Measurements from ENCODE around the gene FAM171A2.

Gene FAM171A2

DNA sequence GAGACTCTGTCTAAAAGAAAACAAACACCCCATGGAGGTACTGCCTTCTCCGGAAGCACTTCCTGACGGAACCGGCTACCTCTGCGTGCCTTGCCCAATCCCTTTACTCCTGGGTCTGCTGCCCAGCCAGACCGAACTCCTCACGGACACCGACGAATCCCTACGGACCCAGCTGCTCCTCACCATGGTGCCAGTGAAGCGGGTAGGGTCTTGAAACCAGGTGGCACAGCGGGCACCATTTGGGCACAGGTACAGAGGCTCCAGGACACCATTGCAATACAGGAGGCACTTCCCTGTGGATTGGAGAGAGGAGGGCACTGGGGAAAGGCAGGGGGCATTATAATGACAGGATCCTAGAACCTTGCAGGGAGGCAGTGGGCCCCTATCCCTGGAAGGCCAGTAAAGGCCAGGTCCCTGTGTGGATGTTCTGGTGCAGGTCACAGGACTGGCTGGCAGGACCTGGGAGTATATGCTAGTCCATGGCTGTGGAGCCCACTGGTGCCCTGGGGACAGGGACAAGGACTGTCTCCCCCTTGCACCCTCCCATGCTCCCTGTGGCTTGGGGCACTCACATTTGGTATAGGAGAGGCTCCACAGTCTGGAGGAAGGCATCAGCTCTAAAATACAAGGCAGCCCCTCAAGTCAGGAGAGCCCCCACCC is 41.3 kb downstream of the FAM171A2 start:
- in situ Hi-C loops (cut with MboI; ENCODE audit: low sequenced_read_pairs, unreplicated experiment), result no loop called here
- TF ChIP-seq, protein P1, sequence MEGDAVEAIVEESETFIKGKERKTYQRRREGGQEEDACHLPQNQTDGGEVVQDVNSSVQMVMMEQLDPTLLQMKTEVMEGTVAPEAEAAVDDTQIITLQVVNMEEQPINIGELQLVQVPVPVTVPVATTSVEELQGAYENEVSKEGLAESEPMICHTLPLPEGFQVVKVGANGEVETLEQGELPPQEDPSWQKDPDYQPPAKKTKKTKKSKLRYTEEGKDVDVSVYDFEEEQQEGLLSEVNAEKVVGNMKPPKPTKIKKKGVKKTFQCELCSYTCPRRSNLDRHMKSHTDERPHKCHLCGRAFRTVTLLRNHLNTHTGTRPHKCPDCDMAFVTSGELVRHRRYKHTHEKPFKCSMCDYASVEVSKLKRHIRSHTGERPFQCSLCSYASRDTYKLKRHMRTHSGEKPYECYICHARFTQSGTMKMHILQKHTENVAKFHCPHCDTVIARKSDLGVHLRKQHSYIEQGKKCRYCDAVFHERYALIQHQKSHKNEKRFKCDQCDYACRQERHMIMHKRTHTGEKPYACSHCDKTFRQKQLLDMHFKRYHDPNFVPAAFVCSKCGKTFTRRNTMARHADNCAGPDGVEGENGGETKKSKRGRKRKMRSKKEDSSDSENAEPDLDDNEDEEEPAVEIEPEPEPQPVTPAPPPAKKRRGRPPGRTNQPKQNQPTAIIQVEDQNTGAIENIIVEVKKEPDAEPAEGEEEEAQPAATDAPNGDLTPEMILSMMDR (IDR thresholded peaks at IDR 0.05; ENCODE audit: borderline replicate concordance, control extremely low read depth, extremely low read depth, insufficient read depth, missing control alignments), result no peak
- no peak for DNase-seq (ENCODE audit: low spot score)

DNA sequence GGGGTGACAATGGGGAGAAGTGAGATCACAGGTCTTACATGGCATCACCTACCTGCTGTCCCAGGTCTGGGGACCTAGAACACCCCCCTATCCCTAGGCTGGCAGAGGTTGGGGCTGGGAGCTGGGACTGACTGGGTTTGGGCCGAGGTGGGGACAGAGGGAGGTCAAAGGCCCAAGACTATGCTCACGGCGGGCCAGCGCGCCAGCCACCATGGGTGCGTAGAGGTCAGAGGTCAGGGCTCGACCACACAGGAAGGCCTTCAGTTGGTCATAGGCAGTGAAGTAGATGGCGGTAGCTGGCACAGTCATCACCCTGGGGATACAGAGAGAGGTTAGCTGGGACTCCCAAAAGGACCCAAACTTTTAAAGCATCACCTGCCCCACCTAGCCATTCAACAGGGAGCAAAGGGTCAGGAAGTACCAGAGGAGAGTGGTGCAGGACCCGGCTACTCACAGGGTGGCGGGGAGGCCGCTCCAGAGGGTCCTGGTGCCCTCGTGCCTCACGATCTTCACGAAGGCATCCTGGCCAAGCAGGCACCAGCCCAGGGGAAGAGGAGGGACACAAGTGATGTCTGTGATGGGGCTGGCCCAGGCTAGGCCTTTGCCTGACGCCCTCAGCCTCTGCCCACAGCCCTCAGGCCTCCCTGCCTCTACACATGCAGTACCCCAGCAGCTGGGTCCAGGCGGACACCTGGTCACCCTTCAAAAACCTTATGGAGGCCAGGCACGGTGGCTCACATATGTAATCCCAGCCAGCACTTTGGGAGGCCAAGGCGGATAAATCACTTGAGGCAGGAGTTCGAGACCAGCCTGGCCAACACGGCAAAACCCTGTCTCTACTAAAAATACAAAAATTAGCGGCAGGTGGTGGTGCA is 42.2 kb downstream of the FAM171A2 start:
- no peak for DNase-seq (ENCODE audit: low spot score)
- TF ChIP-seq, protein P1 (IDR thresholded peaks at IDR 0.05; ENCODE audit: borderline replicate concordance, control extremely low read depth, extremely low read depth, insufficient read depth, missing control alignments), result no peak
- in situ Hi-C loops (cut with MboI; ENCODE audit: low sequenced_read_pairs, unreplicated experiment), result no loop called here

DNA sequence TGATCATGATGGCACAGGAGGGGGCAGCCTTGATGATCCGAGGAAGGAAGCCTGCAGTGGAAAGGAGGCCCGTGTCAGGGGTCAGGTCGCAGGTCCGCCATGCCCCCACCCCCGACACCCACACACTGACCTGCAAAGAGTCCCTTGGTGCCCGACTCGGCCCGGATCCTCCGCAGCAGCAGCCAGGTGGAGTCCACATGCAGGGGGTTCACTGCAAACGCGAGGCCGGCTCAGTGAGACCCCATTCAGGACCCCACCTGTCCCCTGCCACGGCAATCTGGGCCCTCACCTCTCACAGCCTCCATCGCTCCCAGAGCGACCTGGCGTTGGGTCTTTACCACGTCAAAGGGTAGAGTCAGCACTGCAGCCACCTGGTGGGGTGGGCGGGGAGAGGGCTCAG is 43.6 kb downstream of the FAM171A2 start:
- DNase-seq (ENCODE audit: low spot score), result no peak
- TF ChIP-seq, protein P1 (IDR thresholded peaks at IDR 0.05; ENCODE audit: borderline replicate concordance, control extremely low read depth, extremely low read depth, insufficient read depth, missing control alignments), result no peak
- in situ Hi-C loops (cut with MboI; ENCODE audit: low sequenced_read_pairs, unreplicated experiment), result no loop called here

DNA sequence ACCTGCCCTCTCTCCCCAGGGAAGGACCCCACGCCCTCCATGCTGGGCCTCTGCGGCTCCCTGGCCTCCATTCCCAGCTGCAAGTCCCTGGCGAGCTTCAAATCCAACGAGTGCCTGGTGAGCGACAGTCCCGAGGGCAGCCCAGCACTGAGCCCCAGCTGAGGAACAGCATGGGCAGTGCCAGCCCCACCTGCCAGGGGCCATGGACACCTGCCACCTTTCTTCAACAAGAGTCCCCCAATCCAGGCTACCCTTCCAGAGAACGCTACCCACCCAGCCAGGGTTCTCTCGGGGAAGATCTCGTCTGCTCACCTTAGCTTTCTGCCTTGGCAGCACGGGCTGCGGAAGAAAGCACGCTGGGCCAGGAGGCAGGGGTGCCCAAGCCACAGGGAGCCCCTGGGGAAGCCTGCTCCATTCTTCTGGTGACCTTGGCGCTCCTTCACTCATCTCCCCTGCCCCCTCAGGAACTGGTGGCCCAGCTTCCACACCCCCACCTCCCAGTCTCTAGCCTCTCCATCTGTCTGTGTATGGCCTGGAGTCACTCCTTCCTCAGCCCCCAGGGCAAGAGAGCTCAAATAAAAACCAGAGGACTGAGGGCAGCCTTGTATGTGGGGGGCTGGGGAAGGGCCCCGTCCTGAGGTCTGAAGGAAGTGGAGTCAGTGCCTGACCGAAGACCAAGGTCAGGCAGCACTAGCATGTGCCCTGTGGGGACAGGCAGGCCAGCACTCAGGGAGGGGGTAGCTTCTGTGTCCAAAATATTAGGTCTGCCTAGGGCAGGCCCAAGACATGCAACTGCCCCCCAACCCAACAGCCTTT is 45.4 kb downstream of the FAM171A2 start:
- DNase-seq (ENCODE audit: low spot score), result peak; percentile 20
- in situ Hi-C loops (cut with MboI; ENCODE audit: low sequenced_read_pairs, unreplicated experiment), result no loop called here
- TF ChIP-seq, protein P1 (IDR thresholded peaks at IDR 0.05; ENCODE audit: borderline replicate concordance, control extremely low read depth, extremely low read depth, insufficient read depth, missing control alignments), result no peak

DNA sequence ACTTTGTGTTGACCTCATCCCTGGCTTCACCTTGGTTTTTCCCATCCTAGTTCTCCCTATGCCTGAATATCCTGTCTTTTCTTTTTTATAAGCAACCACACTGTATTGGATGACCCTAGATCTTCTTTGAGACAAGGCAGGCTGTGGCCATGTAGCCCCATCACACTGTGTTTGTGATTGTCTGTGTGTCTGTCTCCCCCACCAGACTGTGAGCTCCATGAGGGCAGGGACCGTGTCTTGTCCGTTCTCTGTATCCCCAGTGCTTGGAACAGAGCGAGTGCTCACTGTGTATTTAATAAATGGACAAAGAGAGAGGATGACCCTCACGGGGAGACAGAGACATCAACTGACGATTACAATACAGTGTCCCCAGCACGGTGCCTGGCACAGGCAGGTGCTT is 46.1 kb downstream of the FAM171A2 start:
- DNase-seq (ENCODE audit: low spot score), result peak; percentile 8
- in situ Hi-C loops (cut with MboI; ENCODE audit: low sequenced_read_pairs, unreplicated experiment), result no loop called here
- TF ChIP-seq, protein P1 (IDR thresholded peaks at IDR 0.05; ENCODE audit: borderline replicate concordance, control extremely low read depth, extremely low read depth, insufficient read depth, missing control alignments), result no peak

Measured in GM13976 (cell line).